ENCODE results near the gene PHC2.

DNA sequence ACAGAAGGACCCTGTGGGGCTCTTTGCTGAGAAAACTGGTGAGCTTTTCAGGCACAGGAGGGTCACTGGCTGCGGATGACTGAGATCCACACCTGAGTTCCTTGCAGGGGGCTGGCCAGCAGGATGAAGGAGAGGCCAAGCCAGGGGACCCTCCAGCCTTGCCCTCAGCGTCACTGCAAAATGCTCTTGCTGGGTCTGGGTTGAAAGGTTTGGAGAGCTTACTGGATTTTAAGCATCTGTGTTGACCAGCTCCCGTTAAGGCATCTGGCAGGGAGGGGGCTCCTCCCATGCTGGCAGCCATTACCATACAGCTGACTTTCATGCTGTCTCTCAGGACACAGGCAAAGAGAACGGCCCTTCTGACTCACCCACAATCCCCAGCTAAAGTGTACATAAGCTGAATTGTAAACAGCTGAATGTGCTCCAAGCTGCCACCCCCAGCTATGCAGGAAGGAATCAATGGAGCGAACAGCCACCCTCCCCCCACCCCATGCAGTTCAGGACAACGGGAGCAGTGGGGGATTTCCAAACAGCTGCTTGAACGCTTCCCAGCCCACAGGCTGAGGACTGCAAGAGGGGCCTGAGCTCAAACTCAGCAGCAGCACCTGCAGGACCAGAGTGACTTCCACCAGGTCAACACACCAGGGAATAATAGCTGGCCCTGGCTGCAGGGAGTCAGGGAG lies 88.7 kb downstream of the PHC2 start:
- TF ChIP-seq, protein P1, sequence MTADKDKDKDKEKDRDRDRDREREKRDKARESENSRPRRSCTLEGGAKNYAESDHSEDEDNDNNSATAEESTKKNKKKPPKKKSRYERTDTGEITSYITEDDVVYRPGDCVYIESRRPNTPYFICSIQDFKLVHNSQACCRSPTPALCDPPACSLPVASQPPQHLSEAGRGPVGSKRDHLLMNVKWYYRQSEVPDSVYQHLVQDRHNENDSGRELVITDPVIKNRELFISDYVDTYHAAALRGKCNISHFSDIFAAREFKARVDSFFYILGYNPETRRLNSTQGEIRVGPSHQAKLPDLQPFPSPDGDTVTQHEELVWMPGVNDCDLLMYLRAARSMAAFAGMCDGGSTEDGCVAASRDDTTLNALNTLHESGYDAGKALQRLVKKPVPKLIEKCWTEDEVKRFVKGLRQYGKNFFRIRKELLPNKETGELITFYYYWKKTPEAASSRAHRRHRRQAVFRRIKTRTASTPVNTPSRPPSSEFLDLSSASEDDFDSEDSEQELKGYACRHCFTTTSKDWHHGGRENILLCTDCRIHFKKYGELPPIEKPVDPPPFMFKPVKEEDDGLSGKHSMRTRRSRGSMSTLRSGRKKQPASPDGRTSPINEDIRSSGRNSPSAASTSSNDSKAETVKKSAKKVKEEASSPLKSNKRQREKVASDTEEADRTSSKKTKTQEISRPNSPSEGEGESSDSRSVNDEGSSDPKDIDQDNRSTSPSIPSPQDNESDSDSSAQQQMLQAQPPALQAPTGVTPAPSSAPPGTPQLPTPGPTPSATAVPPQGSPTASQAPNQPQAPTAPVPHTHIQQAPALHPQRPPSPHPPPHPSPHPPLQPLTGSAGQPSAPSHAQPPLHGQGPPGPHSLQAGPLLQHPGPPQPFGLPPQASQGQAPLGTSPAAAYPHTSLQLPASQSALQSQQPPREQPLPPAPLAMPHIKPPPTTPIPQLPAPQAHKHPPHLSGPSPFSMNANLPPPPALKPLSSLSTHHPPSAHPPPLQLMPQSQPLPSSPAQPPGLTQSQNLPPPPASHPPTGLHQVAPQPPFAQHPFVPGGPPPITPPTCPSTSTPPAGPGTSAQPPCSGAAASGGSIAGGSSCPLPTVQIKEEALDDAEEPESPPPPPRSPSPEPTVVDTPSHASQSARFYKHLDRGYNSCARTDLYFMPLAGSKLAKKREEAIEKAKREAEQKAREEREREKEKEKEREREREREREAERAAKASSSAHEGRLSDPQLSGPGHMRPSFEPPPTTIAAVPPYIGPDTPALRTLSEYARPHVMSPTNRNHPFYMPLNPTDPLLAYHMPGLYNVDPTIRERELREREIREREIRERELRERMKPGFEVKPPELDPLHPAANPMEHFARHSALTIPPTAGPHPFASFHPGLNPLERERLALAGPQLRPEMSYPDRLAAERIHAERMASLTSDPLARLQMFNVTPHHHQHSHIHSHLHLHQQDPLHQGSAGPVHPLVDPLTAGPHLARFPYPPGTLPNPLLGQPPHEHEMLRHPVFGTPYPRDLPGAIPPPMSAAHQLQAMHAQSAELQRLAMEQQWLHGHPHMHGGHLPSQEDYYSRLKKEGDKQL (CRISPR knock-in tag; IDR thresholded peaks at IDR 0.05; ENCODE audit: low read depth): peak; percentile 91
- TF ChIP-seq KDM1A (CRISPR knock-in tag; IDR thresholded peaks at IDR 0.05): 0 out of 2 replicates have a peak, but pooled peaks have one; percentile 15
- peak; percentile 71; the same call in 1 of the 2 replicates for TF ChIP-seq HMG20A (CRISPR knock-in tag; IDR thresholded peaks at IDR 0.05; ENCODE audit: borderline replicate concordance)
- TF ChIP-seq, protein P2, sequence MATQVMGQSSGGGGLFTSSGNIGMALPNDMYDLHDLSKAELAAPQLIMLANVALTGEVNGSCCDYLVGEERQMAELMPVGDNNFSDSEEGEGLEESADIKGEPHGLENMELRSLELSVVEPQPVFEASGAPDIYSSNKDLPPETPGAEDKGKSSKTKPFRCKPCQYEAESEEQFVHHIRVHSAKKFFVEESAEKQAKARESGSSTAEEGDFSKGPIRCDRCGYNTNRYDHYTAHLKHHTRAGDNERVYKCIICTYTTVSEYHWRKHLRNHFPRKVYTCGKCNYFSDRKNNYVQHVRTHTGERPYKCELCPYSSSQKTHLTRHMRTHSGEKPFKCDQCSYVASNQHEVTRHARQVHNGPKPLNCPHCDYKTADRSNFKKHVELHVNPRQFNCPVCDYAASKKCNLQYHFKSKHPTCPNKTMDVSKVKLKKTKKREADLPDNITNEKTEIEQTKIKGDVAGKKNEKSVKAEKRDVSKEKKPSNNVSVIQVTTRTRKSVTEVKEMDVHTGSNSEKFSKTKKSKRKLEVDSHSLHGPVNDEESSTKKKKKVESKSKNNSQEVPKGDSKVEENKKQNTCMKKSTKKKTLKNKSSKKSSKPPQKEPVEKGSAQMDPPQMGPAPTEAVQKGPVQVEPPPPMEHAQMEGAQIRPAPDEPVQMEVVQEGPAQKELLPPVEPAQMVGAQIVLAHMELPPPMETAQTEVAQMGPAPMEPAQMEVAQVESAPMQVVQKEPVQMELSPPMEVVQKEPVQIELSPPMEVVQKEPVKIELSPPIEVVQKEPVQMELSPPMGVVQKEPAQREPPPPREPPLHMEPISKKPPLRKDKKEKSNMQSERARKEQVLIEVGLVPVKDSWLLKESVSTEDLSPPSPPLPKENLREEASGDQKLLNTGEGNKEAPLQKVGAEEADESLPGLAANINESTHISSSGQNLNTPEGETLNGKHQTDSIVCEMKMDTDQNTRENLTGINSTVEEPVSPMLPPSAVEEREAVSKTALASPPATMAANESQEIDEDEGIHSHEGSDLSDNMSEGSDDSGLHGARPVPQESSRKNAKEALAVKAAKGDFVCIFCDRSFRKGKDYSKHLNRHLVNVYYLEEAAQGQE (IDR thresholded peaks at IDR 0.05; ENCODE audit: borderline replicate concordance in 1 of 2, low read depth in 1 of 2, low read length in 2 of 2): peak in 1 of 2 experiments; percentile 63; a peak in 2 of 4 replicates
- TF ChIP-seq, protein P3, sequence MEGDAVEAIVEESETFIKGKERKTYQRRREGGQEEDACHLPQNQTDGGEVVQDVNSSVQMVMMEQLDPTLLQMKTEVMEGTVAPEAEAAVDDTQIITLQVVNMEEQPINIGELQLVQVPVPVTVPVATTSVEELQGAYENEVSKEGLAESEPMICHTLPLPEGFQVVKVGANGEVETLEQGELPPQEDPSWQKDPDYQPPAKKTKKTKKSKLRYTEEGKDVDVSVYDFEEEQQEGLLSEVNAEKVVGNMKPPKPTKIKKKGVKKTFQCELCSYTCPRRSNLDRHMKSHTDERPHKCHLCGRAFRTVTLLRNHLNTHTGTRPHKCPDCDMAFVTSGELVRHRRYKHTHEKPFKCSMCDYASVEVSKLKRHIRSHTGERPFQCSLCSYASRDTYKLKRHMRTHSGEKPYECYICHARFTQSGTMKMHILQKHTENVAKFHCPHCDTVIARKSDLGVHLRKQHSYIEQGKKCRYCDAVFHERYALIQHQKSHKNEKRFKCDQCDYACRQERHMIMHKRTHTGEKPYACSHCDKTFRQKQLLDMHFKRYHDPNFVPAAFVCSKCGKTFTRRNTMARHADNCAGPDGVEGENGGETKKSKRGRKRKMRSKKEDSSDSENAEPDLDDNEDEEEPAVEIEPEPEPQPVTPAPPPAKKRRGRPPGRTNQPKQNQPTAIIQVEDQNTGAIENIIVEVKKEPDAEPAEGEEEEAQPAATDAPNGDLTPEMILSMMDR (CRISPR knock-in tag; IDR thresholded peaks at IDR 0.05): peak; percentile 43
- TF ChIP-seq EEA1 (CRISPR knock-in tag; IDR thresholded peaks at IDR 0.05; ENCODE audit: borderline replicate concordance): no peak

Data from HepG2 (cell line).